Brain pericyte (primary cell): Measurements from ENCODE around the gene ZBTB45.
"Not testable (repeated sequence)": the region's sequence is repeated elsewhere in the genome, so short reads cannot be mapped to it uniquely, and the experiment has no call there.

Source experiments
- DNase-seq: peaks from one replicate; pipeline ENCODE4 v3.0.0-alpha.2; 2012; ENCODE audit warnings: low read depth, low spot score

ZBTB45 gene

GRCh38 chr19:58474997-58475713 lies 44.5 kb downstream of the ZBTB45 start:
- no peak for DNase-seq

DNA sequence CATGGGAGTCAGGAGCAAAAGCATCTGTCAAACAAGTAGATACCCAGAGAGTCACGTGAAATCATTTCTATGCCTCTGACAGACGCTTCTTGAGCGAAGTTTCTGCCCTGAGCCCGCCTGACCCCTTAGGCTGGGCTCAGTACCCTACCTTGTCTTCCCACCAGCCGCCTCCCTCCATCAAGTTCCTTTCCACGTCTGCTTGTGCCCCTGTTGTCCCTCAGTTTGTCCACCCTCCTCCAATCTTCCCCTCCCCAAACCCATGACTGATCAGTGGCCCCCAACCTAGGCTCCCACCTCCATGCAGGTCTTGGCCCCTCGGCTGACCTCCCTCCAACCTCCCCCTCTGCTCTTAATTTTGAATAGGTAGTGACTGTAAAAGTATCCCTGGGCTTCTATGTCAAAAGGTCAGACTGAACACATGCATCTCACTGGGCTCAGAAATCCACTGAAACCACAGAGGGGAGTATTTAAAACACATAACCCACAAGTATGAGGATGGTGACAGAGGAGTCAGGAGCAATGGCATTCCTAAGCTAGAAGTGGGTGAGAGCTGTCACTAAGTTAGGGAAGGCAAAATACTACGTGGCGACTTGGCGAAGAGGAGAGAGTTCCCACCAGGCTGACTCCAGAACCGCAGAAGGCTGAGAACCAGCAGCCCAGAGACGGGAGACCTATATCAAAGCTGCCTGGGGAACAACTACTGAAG lies 45.2 kb downstream of the ZBTB45 start:
- no peak for DNase-seq

GRCh38 chr19:58473775-58474174 lies 45.8 kb downstream of the ZBTB45 start:
- DNase-seq = no peak

- DNase-seq = no peak
These were observed 47.9 kb downstream of the ZBTB45 start for GRCh38 chr19:58471736-58472135.

DNA sequence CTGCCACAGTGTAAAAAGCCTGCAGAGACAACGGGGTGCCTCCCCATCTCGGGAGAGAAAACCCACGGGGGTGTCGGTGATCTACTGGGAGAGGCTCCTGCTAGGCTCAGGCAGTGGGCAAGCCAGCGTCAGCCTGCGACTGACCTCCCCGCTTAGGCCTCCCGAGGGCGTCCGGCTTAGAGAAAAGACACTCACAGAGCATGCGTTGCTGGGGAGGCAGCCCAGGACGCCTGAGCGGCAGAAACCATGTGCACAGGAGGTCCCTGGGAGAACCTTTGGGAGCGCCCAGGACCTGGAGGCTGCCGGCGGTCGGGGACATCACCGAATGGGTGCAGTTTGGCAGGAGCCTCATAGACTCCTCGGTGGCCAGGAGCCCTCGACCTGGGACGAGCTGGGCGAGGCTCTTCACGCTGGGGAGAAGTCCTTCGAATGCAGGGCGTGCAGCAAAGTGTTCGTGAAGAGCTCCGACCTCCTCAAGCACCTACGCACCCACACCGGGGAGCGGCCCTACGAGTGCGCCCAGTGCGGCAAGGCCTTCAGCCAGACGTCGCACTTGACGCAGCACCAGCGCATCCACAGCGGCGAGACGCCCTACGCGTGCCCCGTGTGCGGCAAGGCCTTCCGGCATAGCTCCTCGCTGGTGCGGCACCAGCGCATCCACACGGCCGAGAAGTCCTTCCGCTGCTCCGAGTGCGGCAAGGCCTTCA lies 48.6 kb downstream of the ZBTB45 start:
- not testable (repeated sequence) for DNase-seq

DNA sequence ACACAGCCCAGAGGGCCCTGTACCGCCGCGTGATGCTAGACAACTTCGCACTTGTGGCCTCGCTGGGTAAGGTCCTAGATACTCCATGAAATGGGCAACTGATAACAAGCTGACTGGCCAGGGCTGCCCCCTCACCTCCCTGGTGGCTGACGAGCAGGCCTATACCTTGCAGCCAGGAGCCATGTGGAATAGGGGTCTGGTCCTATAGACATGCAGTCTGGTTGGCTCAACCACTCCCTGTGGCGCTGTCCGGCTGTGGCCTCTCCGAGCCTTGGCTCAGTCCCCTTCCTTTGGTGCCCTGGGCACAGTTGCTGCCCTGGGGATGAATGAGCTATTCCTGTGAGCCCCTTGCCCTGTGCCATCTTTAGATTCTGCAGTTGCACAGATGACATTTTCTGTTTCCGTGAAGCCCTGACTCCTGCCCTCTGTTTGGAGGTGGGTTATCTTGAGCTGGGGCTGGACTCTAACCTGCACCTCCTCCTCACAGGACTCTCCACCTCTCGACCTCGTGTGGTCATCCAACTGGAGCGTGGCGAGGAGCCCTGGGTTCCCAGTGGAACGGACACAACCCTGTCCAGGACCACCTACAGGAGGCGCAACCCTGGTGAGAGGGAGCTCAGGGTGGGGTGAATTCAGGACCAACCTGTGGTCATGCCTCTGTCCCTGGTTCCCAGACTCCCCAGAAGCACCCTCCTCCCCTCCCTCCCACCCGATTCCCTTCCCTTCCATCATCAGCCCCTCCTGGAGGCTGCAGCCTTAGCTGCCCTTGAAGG lies 50.2 kb downstream of the ZBTB45 start:
- DNase-seq = no peak

- DNase-seq = no peak
These were observed 51.3 kb downstream of the ZBTB45 start for GRCh38 chr19:58468216-58468839.

DNA sequence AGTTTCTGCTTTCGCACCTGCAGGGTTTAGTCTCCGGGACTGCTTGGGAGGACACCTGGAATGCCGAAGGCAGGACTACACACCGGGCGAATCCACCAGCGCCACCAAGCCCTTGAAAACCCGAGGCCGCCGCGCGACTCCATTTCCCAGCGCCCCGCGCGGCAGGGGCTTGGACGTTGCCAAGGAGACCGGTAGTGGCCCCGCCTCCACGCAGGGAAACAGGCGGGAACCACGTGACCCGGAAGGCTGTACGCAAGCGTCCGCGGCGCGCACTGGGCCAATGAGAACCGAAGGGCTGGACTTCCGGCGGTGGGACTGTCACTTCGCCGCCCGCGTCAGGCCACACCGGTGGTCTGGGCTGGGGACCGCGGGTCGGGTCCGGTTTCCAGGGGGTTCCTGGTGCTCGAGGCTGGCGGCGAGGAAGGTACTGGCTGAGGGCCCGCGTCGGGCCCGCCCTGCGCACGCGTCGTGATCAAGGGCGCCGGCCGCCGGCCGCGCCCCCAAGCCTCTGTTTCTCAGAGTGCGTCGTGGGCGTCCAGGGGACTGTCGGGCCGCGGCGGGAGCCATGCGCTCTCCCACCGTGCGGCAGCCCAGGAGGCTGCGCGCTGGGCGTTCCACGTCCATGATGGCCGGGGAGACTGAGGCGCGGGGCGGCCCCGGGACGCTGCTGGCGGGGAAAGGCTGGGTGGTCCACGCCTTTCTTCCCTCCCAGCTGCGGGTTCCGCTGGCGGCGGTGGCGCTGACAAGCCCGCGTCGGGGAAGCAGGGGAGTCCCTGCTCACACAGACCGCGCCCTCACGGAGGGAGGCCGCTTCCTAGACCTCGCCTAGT lies 52.6 kb downstream of the ZBTB45 start, which contains the start of gene ZNF324:
Gene ZNF324 (plus strand): TSS at position 321 of the 830 bp plus-strand sequence. CDS start 2,106 bp downstream, outside the sequence.
- peak; percentile 85 for DNase-seq

- DNase-seq = no peak
These were observed 53.4 kb downstream of the ZBTB45 start for GRCh38 chr19:58466089-58466759.
